ENCODE measurements around the gene PLIN3. TPM values are rescaled to one million over a fixed set of nuclear protein-coding genes. Genes with fewer than 3 reads are reported as not detected.

Gene PLIN3
- total and polyA plus RNA-seq, 2 experiments from 2014 or later, result 97.8 to 118 TPM

DNA sequence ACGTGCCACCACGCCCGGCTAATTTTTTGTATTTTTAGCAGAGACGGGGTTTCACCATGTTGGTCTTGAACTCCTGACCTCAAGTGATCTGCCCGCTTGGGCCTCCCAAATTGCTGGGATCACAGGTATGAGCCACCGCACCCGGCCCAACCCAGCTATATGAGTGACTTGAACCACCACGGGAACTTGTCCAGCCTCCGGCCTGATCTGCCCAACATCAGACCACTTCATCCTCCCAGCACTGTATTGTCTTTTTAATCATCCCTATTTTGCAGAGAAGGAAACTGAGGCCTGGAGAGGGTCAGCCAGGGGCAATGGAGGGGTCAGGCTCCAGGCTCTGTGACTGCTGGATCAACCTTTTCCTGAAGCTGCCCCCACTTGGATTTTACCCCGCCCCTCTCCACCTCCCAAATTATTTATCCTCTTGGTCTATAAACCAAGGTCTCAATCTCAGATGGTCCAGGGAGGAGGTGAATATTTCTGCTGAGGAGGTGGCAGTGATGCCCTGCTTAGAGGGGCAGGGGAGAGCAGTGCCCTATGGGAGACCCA is 893 bp upstream of the PLIN3 start:
- H3K27me3 ChIP-seq, result no peaks in the 10 kb centered on the region
- H3K4me1 ChIP-seq (ENCODE audit: insufficient read depth), result peaks cover 10% of the 10 kb centered on the region
- DNase-seq (ENCODE audit: low spot score), result no peak
- TF ChIP-seq EZH2 (IDR thresholded peaks at IDR 0.05; ENCODE audit: borderline replicate concordance) (no peak), EZH2phosphoT487 (IDR thresholded peaks at IDR 0.05; ENCODE audit: low read depth, severe bottlenecking, unreplicated experiment) (no peak)
- TF ChIP-seq, protein P1, sequence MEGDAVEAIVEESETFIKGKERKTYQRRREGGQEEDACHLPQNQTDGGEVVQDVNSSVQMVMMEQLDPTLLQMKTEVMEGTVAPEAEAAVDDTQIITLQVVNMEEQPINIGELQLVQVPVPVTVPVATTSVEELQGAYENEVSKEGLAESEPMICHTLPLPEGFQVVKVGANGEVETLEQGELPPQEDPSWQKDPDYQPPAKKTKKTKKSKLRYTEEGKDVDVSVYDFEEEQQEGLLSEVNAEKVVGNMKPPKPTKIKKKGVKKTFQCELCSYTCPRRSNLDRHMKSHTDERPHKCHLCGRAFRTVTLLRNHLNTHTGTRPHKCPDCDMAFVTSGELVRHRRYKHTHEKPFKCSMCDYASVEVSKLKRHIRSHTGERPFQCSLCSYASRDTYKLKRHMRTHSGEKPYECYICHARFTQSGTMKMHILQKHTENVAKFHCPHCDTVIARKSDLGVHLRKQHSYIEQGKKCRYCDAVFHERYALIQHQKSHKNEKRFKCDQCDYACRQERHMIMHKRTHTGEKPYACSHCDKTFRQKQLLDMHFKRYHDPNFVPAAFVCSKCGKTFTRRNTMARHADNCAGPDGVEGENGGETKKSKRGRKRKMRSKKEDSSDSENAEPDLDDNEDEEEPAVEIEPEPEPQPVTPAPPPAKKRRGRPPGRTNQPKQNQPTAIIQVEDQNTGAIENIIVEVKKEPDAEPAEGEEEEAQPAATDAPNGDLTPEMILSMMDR (IDR thresholded peaks at IDR 0.05; ENCODE audit: poor library complexity), result no peak
- H3K9me2 ChIP-seq (replicated peaks; ENCODE audit: insufficient read depth), result no peaks in the 10 kb centered on the region
- H3K9me3 ChIP-seq (ENCODE audit: low read depth), result no peaks in the 10 kb centered on the region
- no peak overlapping the region for H2AFZ ChIP-seq
- peak overlapping the region; percentile 71 for H3K4me2 ChIP-seq
- no peak overlapping the region for H3K4me3 ChIP-seq
- 86% methylated on average over 10 of the region's 10 CpGs for WGBS (ENCODE audit: low lambda C conversion rate, missing lambda C conversion rate)
- H3K79me2 ChIP-seq, result peaks cover 38% of the 10 kb centered on the region
- H3K36me3 ChIP-seq (replicated peaks; ENCODE audit: insufficient read depth, low read depth), result no peaks in the 10 kb centered on the region
- H4K20me1 ChIP-seq (ENCODE audit: insufficient read depth, poor library complexity, severe bottlenecking), result no peaks in the 10 kb centered on the region
- peak overlapping the region; percentile 86 for H3K27ac ChIP-seq

DNA sequence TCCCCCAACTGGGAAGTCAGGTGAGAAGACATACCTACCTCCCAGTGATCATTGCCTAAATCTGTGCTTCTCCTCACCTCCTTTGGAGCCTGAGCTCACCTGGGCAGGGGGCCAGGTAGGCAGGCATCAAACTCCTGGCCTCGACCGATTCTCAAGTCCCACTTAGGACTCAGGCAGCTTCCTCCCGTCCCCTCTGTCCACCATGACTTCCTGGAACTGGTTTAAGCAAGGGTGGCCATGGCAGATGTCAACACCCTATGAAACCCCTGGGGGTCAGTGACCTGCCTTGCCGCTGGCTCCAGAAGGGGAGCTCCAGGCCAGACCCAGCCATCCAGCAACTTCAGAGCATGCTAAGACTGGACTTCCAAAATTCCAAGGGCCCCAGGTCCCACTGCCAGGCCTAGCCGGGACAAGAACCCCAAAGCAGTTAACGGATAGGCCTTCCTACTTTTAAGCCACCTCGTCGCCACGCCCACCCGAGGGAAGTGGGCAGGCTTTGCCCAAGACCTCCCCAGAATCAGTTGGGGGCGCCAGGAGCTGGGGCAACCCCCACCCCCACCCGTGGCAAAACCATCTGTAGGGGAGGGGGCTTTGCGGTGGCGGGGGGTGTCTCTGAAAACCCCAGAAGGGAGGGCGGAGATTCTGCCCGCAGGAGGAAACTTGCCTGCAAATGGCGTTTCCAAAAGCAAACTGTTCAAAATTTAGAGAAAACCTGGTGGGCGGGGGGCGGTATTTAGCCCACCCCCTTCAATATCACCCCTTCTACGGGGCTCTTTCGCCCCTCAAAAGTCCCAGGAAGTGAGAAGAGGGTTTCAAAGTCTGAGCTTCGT is 657 bp downstream of the PLIN3 start:
- peak overlapping the region; percentile 85 for H3K4me3 ChIP-seq
- H3K9me2 ChIP-seq (replicated peaks; ENCODE audit: insufficient read depth), result no peaks in the 10 kb centered on the region
- H2AFZ ChIP-seq, result peak overlapping the region; percentile 53
- peak; percentile 76 for DNase-seq (ENCODE audit: low spot score)
- TF ChIP-seq EZH2 (IDR thresholded peaks at IDR 0.05; ENCODE audit: borderline replicate concordance) (no peak), EZH2phosphoT487 (IDR thresholded peaks at IDR 0.05; ENCODE audit: low read depth, severe bottlenecking, unreplicated experiment) (no peak)
- TF ChIP-seq, protein P1 (IDR thresholded peaks at IDR 0.05; ENCODE audit: poor library complexity), result no peak
- peaks cover 47% of the 10 kb centered on the region for H3K79me2 ChIP-seq
- H4K20me1 ChIP-seq (ENCODE audit: insufficient read depth, poor library complexity, severe bottlenecking), result no peaks in the 10 kb centered on the region
- H3K27me3 ChIP-seq, result no peaks in the 10 kb centered on the region
- peaks cover 14% of the 10 kb centered on the region for H3K4me1 ChIP-seq (ENCODE audit: insufficient read depth)
- H3K9me3 ChIP-seq (ENCODE audit: low read depth), result no peaks in the 10 kb centered on the region
- H3K27ac ChIP-seq, result peak overlapping the region; percentile 82
- no peaks in the 10 kb centered on the region for H3K36me3 ChIP-seq (replicated peaks; ENCODE audit: insufficient read depth, low read depth)
- peak overlapping the region; percentile 86 for H3K4me2 ChIP-seq
- 6% methylated on average over 21 of the region's 22 CpGs for WGBS (ENCODE audit: low lambda C conversion rate, missing lambda C conversion rate)

DNA sequence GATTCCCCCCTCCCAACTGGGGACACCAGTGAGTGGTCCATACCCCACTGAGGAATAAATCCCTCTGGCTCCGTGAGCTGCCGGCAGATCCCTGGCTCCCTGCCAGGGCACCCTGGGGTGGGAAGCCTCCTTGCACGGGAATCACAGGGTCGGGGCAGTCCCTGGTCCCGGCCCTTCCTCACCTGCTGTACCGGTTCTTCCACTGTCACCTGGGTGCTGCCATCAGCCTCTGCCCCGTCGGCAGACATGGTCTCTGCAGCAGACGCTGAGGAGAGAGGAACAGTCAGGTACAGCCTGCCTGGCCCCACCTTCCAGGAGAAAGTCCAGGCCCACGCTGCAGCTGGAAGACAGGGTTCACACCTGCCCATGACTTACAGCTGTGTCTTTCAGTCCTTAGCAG is 6.3 kb downstream of the PLIN3 start:
- WGBS (ENCODE audit: low lambda C conversion rate, missing lambda C conversion rate), result 47% methylated on average over 9 of the region's 10 CpGs
- Histone ChIP-seq H2AFZ (no peak overlapping the region), H3K9me3 (ENCODE audit: low read depth) (no peaks in the 10 kb centered on the region), H3K4me3 (no peak overlapping the region), H3K4me2 (peak overlapping the region; percentile 65), H3K27me3 (no peaks in the 10 kb centered on the region), H3K9me2 (replicated peaks; ENCODE audit: insufficient read depth) (no peaks in the 10 kb centered on the region), H4K20me1 (ENCODE audit: insufficient read depth, poor library complexity, severe bottlenecking) (no peaks in the 10 kb centered on the region), H3K79me2 (peaks cover 39% of the 10 kb centered on the region), H3K27ac (peak overlapping the region; percentile 84), H3K36me3 (replicated peaks; ENCODE audit: insufficient read depth, low read depth) (no peaks in the 10 kb centered on the region), H3K4me1 (ENCODE audit: insufficient read depth) (peaks cover 13% of the 10 kb centered on the region)
- TF ChIP-seq, protein P1 (IDR thresholded peaks at IDR 0.05; ENCODE audit: poor library complexity), result no peak
- TF ChIP-seq EZH2 (IDR thresholded peaks at IDR 0.05; ENCODE audit: borderline replicate concordance), result no peak
- no peak for TF ChIP-seq EZH2phosphoT487 (IDR thresholded peaks at IDR 0.05; ENCODE audit: low read depth, severe bottlenecking, unreplicated experiment)
- peak; percentile 84 for DNase-seq (ENCODE audit: low spot score)

Measured in hepatocyte (in vitro differentiated cells).